Endothelial cell of umbilical vein (primary cell): ENCODE results near the gene SMAD9. TPM values are rescaled to one million over a fixed set of nuclear protein-coding genes. Genes with fewer than 3 reads are reported as not detected.

Source experiments
- BruUV-seq: library from RNA; stranded (reverse); fragments of 400-500 nt; replicated peaks from 2 replicates; lab custom pipeline; 2021; lab: Mats Ljungman, UMichigan
- CTCF ChIA-PET: fragments of 300-600, 350-600 bp; sonication (Branson Sonifier 250); formaldehyde crosslinking; loops from one replicate; lab custom pipeline; 2021; ENCODE audit warnings: antibody characterized with exemption, inconsistent platforms; lab: Charles Lee
- POLR2A ChIA-PET: fragments of 300-600, 350-600 bp; sonication (Branson Sonifier 250); formaldehyde crosslinking; loops from one replicate; lab custom pipeline; 2021; ENCODE audit warnings: antibody characterized with exemption, inconsistent platforms; lab: Charles Lee
- DNase-seq: peaks from one replicate; pipeline ENCODE4 v3.0.0-alpha.2; 2011; ENCODE audit warnings: low read depth, low spot score
- FAIRE-seq: peaks from 2 replicates; lab custom pipeline; 2011; peaks lifted over from hg19 to GRCh38; lab: Jason Lieb, UNC
- H2AFZ ChIP-seq: 2 replicates; pipeline ENCODE4 v1.6.0; 2012; ENCODE audit warnings: low read depth, low read length, control low read depth, inconsistent platforms
- H3K27ac ChIP-seq: 2 replicates; pipeline ENCODE4 v1.5.1; 2011; ENCODE audit warnings: low read depth, mild to moderate bottlenecking, control low read depth, low read length, moderate library complexity; ENCODE audit not compliant: insufficient read depth
- H3K27me3 ChIP-seq, 2 experiments: 2 replicates each; pipeline versions ENCODE4 v1.6.0 to v1.6.1; 2011; ENCODE audit warnings: low read length in 2 of 2, mixed read lengths in 1 of 2; ENCODE audit not compliant: control insufficient read depth in 2 of 2, insufficient read depth in 2 of 2
- H3K36me3 ChIP-seq, 2 experiments: 2 replicates in 1 of 2; 3 replicates in 1 of 2; pipeline ENCODE4 v1.5.1; 2011; ENCODE audit warnings: low read length in 2 of 2, mild to moderate bottlenecking in 1 of 2, moderate library complexity in 1 of 2; ENCODE audit not compliant: control insufficient read depth in 2 of 2, insufficient read depth in 2 of 2; ENCODE audit errors: extremely low read depth in 1 of 2
- H3K4me1 ChIP-seq: 3 replicates; pipeline ENCODE4 v1.5.1; 2011; ENCODE audit warnings: mild to moderate bottlenecking, low read length; ENCODE audit not compliant: control insufficient read depth, insufficient read depth; ENCODE audit errors: extremely low read depth
- H3K4me2 ChIP-seq: 2 replicates; pipeline ENCODE4 v1.6.1; 2011; ENCODE audit warnings: low read length, control low read depth, mixed read lengths; ENCODE audit not compliant: insufficient read depth
- H3K4me3 ChIP-seq, 3 experiments: fragments of 200-600 bp in 1 of 3; sonication (generic), shearing (Covaris generic) in 1 of 3; replicated peaks in 1 of 3; 2 replicates each; pipeline ENCODE4 v1.5.1; 2011 to 2016; ENCODE audit warnings: control low read depth in 3 of 3, low read length in 3 of 3, mild to moderate bottlenecking in 2 of 3, inconsistent platforms in 1 of 3, low read depth in 1 of 3, moderate library complexity in 1 of 3; ENCODE audit not compliant: insufficient read depth in 1 of 3
- H3K79me2 ChIP-seq: 2 replicates; pipeline ENCODE4 v1.6.0; 2012; ENCODE audit warnings: low read length, inconsistent platforms; ENCODE audit not compliant: control insufficient read depth, insufficient read depth
- H3K9ac ChIP-seq: replicated peaks from 2 replicates; pipeline ENCODE3; 2011; ENCODE audit warnings: low read length, control low read depth; ENCODE audit not compliant: insufficient read depth; ENCODE audit errors: extremely low read depth
- H3K9me1 ChIP-seq: replicated peaks from 3 replicates; pipeline ENCODE4 v1.6.0; 2011; ENCODE audit warnings: mild to moderate bottlenecking, low read length; ENCODE audit not compliant: control insufficient read depth, insufficient read depth; ENCODE audit errors: extremely low read depth
- H3K9me3 ChIP-seq: replicated peaks from 2 replicates; pipeline ENCODE4 v1.5.1; 2012; ENCODE audit warnings: low read length, inconsistent platforms; ENCODE audit not compliant: control insufficient read depth, insufficient read depth
- H4K20me1 ChIP-seq: replicated peaks from 2 replicates; pipeline ENCODE3; 2011; ENCODE audit warnings: mild to moderate bottlenecking, low read length; ENCODE audit not compliant: control insufficient read depth, insufficient read depth; ENCODE audit errors: extremely low read depth
- CTCF ChIP-seq, 2 donors: IDR thresholded peaks; 1 replicate in 1 of 2; 2 replicates in 1 of 2; pipeline ENCODE4 v1.5.1; 2011; ENCODE audit warnings: low read length in 2 of 2, mild to moderate bottlenecking in 2 of 2, moderate library complexity in 2 of 2, control low read depth in 1 of 2, inconsistent platforms in 1 of 2, low read depth in 1 of 2; ENCODE audit not compliant: insufficient read depth in 1 of 2; ENCODE audit errors: extremely low read depth in 1 of 2
- EZH2 ChIP-seq: IDR thresholded peaks from 2 replicates; pipeline ENCODE4 v1.6.1; 2012; ENCODE audit warnings: borderline replicate concordance, low read depth, mild to moderate bottlenecking, moderate library complexity, low read length, inconsistent platforms; ENCODE audit not compliant: severe bottlenecking
- FOS ChIP-seq: IDR thresholded peaks from 2 replicates; pipeline ENCODE4 v1.6.1; 2011; ENCODE audit warnings: mild to moderate bottlenecking, low read length, moderate library complexity, borderline replicate concordance; ENCODE audit not compliant: insufficient read depth
- GATA2 ChIP-seq: IDR thresholded peaks from 2 replicates; pipeline ENCODE4 v1.7.0; 2011; ENCODE audit warnings: low read depth, mild to moderate bottlenecking, moderate library complexity, mixed read lengths, low read length; ENCODE audit not compliant: insufficient read length, insufficient read depth
- JUN ChIP-seq: IDR thresholded peaks from 2 replicates; pipeline ENCODE4 v1.6.1; 2011; ENCODE audit warnings: borderline replicate concordance, low read depth; ENCODE audit not compliant: insufficient read length, insufficient read depth
- MAX ChIP-seq: IDR thresholded peaks from 2 replicates; pipeline ENCODE4 v1.6.1; 2011; ENCODE audit not compliant: insufficient read depth, insufficient read length
- MYC ChIP-seq: IDR thresholded peaks from one replicate; pipeline ENCODE4 v1.6.1; 2011; ENCODE audit warnings: mild to moderate bottlenecking, low read depth, low read length
- POLR2A ChIP-seq: IDR thresholded peaks from 2 replicates; pipeline ENCODE4 v1.6.1; 2012; ENCODE audit warnings: low read depth, mild to moderate bottlenecking, control low read depth, low read length
- POLR2AphosphoS5 ChIP-seq: IDR thresholded peaks from 2 replicates; pipeline ENCODE4 v1.6.1; 2012; ENCODE audit warnings: low read depth, mild to moderate bottlenecking, control low read depth, low read length, moderate library complexity; ENCODE audit not compliant: insufficient read depth
- dilution Hi-C: fragments of 300-500 bp; cut with MboI; formaldehyde crosslinking; loops from one replicate; pipeline ENCODE4 v1.15.0; 2019; ENCODE audit warnings: low sequenced_read_pairs; ENCODE audit not compliant: extremely low pct_ligation_motif_present
- intact Hi-C: fragments of 100-400 bp; cut with micrococcal nuclease; formaldehyde crosslinking; loops from one replicate; pipeline ENCODE4 v1.10.0; 2022
- polyA plus RNA-seq, 4 experiments: library from polyadenylated mRNA; depleted of rRNA in 3 of 4; stranded (reverse) in 3 of 4; unstranded in 1 of 4; fragments of >200 nt; gene quantifications; 2 replicates each; pipeline versions ENCODE4 v1.2.1 to v1.2.3, GENCODE V29; 2011 to 2012; ENCODE audit warnings: missing spikeins in 1 of 4
- total RNA-seq: library from RNA; stranded (reverse); gene quantifications from 2 replicates; pipeline ENCODE4 v1.2.3, GENCODE V29; 2021

SMAD9 gene
- total and polyA plus RNA-seq, 2 donors (not counting 3 experiments of a cell fraction or from before 2014, with no cell fraction given): 2.2 to 4.2 TPM

GRCh38 chr13:36870050-36870692 lies 49.9 kb downstream of the SMAD9 start:
- Histone ChIP-seq H3K27ac (no peak overlapping the region), H3K4me3 (no peak overlapping the region), H3K36me3 (peaks cover 0 to 8% of the 10 kb centered on the region in 2 experiments), H3K9me1 (no peaks in the 10 kb centered on the region), H4K20me1 (no peaks in the 10 kb centered on the region), H3K27me3 (no peaks in the 10 kb centered on the region), H3K4me2 (no peak overlapping the region), H2AFZ (no peak overlapping the region), H3K9me3 (no peaks in the 10 kb centered on the region), H3K9ac (no peak overlapping the region), H3K79me2 (no peaks in the 10 kb centered on the region), H3K4me1 (peaks cover 6% of the 10 kb centered on the region)
- no TSS peak for BruUV-seq
- no peak for FAIRE-seq
- POLR2A ChIA-PET: interaction anchor here (0.6 kb wide), 1 partner anchor 130 kb away, joined by 7 read pairs; no protein-coding TSS in a partner anchor
- TF ChIP-seq MAX (no peak), EZH2 (no peak), MYC (no peak), CTCF (IDR thresholded peaks at IDR 0.05; ENCODE audit: extremely low read depth in 1 of 2, insufficient read depth in 1 of 2, low read depth in 1 of 2, low read length in 2 of 2) (no peak), POLR2AphosphoS5 (no peak), GATA2 (no peak), FOS (no peak), POLR2A (no peak), JUN (no peak)
- CTCF ChIA-PET: interaction anchor here (0.6 to 2.7 kb wide), 3 partner anchors 32 to 111 kb away, joined by 3 to 9 read pairs (median 4); no protein-coding TSS in a partner anchor
- intact Hi-C loops (no loop called here), dilution Hi-C loops (loop anchor here (25.0 kb wide), 1 partner anchor 117 kb away; the partner anchor contains the start of gene ALG5)
- DNase-seq: no peak
